Measurements from ENCODE around the gene SNX9. TPM values are rescaled to one million over a fixed set of nuclear protein-coding genes. Genes with fewer than 3 reads are reported as not detected.

SNX9 gene
- total RNA-seq, 1 donor from 2014 or later, result 36.0 TPM

DNA sequence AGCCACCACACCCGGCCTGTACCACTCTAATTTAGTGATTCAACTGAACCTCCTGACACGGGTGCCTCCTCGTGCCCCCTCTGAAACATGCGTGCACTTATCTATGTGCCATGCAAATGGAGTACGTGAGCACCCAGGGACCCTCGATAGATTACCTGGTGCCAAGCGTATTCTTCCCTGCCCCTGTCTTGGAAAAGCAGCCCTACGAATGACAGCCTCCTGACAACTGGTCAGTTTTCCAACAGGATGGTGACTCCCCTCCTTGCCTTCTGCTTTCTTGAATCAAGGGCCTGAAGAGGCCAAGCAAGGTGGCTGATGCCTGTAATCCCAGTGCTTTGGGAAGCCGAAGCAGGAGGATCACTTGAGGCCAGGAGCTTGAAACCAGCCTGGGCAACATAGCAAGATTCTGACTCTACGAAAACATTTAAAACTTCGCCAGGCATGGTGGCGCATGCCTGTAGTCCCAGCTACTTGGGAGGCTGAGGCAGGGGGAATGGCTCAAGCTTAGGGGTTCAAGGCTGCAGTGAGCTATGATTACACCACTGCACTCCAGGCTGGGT is 133.2 kb downstream of the SNX9 start:
- FAIRE-seq (no peak), DNase-seq (ENCODE audit: low read depth) (no peak)
- Mint-ChIP-seq H3K4me1 (ENCODE audit: low read depth, unreplicated experiment) (peaks cover 2% of the 10 kb centered on the region), H3K27ac (ENCODE audit: unreplicated experiment) (no peak overlapping the region), H3K36me3 (ENCODE audit: low read depth, unreplicated experiment) (peaks cover 2% of the 10 kb centered on the region), H3K9me3 (ENCODE audit: unreplicated experiment) (peaks cover 18% of the 10 kb centered on the region), H3K4me3 (ENCODE audit: unreplicated experiment) (no peak overlapping the region), H3K27me3 (ENCODE audit: low read depth, unreplicated experiment) (peaks cover 5% of the 10 kb centered on the region)
- no peak overlapping the region for H3K4me2 ChIP-seq (ENCODE audit: low read length)
- H3K36me3 ChIP-seq (ENCODE audit: insufficient read depth, low read length), result no peaks in the 10 kb centered on the region
- H3K27me3 ChIP-seq (ENCODE audit: insufficient read depth, low read length), result no peaks in the 10 kb centered on the region
- no peak overlapping the region for H3K4me3 ChIP-seq (ENCODE audit: insufficient read depth, low read depth, low read length)
- H4K20me1 ChIP-seq (ENCODE audit: insufficient read depth, low read length), result no peaks in the 10 kb centered on the region
- no peaks in the 10 kb centered on the region for H3K4me1 ChIP-seq (ENCODE audit: insufficient read depth, low read length)
- no peak overlapping the region for H3K27ac ChIP-seq (ENCODE audit: low read depth, low read length)
- no peak overlapping the region for H2AFZ ChIP-seq (ENCODE audit: low read depth, low read length)
- H3K79me2 ChIP-seq (ENCODE audit: insufficient read depth, low read length), result no peaks in the 10 kb centered on the region
- H3K9me3 ChIP-seq (ENCODE audit: insufficient read depth, low read depth, low read length), result peaks cover 3% of the 10 kb centered on the region
- H3K9ac ChIP-seq (ENCODE audit: low read length), result no peak overlapping the region
- TF ChIP-seq, protein P1, sequence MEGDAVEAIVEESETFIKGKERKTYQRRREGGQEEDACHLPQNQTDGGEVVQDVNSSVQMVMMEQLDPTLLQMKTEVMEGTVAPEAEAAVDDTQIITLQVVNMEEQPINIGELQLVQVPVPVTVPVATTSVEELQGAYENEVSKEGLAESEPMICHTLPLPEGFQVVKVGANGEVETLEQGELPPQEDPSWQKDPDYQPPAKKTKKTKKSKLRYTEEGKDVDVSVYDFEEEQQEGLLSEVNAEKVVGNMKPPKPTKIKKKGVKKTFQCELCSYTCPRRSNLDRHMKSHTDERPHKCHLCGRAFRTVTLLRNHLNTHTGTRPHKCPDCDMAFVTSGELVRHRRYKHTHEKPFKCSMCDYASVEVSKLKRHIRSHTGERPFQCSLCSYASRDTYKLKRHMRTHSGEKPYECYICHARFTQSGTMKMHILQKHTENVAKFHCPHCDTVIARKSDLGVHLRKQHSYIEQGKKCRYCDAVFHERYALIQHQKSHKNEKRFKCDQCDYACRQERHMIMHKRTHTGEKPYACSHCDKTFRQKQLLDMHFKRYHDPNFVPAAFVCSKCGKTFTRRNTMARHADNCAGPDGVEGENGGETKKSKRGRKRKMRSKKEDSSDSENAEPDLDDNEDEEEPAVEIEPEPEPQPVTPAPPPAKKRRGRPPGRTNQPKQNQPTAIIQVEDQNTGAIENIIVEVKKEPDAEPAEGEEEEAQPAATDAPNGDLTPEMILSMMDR (IDR thresholded peaks at IDR 0.05; ENCODE audit: insufficient read depth, low read depth, low read length), result no peak

DNA sequence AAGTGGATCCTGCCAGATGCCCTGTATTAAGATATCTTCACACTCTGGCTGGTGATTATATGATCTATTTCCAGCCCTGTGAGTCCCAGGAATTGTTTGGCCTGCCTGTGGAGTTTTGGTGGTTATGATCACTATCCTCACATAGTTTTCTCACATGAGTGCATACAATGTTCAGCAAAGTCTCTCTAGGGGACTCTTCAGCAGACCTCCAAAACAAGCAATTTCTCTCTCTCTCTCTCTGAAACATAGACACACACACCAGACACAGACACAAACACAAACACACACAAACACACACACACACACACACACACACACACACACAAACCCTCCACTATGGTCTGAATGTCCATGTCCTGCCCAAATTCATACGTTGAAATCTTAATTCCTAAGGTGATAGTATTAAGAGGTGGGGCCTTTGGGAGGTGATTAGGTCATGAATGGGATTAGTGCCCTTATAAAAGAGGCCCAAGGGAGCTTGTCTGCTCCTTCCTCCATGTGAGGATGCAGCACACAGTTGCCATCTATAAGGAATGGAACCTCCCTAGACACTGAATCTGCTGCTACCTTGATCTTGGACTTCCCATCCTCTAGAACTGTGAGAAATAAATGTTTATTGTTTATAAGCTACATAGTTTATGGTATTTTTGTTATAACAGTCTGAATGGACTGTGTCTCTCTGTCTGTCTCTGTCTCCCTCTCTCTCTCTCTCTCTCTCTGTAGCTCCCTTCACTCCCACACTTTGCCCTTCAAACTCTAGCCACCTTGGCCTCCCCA is 136.6 kb downstream of the SNX9 start:
- H3K4me2 ChIP-seq (ENCODE audit: low read length), result no peak overlapping the region
- Mint-ChIP-seq H3K27ac (ENCODE audit: unreplicated experiment) (no peak overlapping the region), H3K27me3 (ENCODE audit: low read depth, unreplicated experiment) (no peaks in the 10 kb centered on the region), H3K4me3 (ENCODE audit: unreplicated experiment) (no peak overlapping the region), H3K4me1 (ENCODE audit: low read depth, unreplicated experiment) (no peaks in the 10 kb centered on the region), H3K9me3 (ENCODE audit: unreplicated experiment) (peaks cover 24% of the 10 kb centered on the region), H3K36me3 (ENCODE audit: low read depth, unreplicated experiment) (peaks cover 2% of the 10 kb centered on the region)
- TF ChIP-seq, protein P1 (IDR thresholded peaks at IDR 0.05; ENCODE audit: insufficient read depth, low read depth, low read length), result no peak
- no peak for TF ChIP-seq EZH2 (IDR thresholded peaks at IDR 0.05; ENCODE audit: insufficient read depth, low read length)
- DNase-seq (ENCODE audit: low read depth) (no peak), FAIRE-seq (no peak)
- H2AFZ ChIP-seq (ENCODE audit: low read depth, low read length), result no peak overlapping the region
- H3K9ac ChIP-seq (ENCODE audit: low read length), result no peak overlapping the region
- H4K20me1 ChIP-seq (ENCODE audit: insufficient read depth, low read length), result no peaks in the 10 kb centered on the region
- H3K4me3 ChIP-seq (ENCODE audit: insufficient read depth, low read depth, low read length), result no peak overlapping the region
- no peaks in the 10 kb centered on the region for H3K27me3 ChIP-seq (ENCODE audit: insufficient read depth, low read length)
- H3K79me2 ChIP-seq (ENCODE audit: insufficient read depth, low read length), result no peaks in the 10 kb centered on the region
- H3K27ac ChIP-seq (ENCODE audit: low read depth, low read length), result no peak overlapping the region
- peaks cover 3% of the 10 kb centered on the region for H3K9me3 ChIP-seq (ENCODE audit: insufficient read depth, low read depth, low read length)
- no peaks in the 10 kb centered on the region for H3K36me3 ChIP-seq (ENCODE audit: insufficient read depth, low read length)
- peaks cover 12% of the 10 kb centered on the region for H3K4me1 ChIP-seq (ENCODE audit: insufficient read depth, low read length)
